H1 (cell line): ENCODE results near the gene C4orf33.

Experiments used
- MAFK ChIP-seq: IDR thresholded peaks from 2 replicates; pipeline ENCODE4 v1.6.1; 2012; ENCODE audit warnings: low read depth, mild to moderate bottlenecking, improper control_type of control experiment, low read length
- NANOG ChIP-seq: IDR thresholded peaks from 2 replicates; pipeline ENCODE4 v1.6.1; 2011; ENCODE audit warnings: low read length, low read depth, mild to moderate bottlenecking, inconsistent platforms; ENCODE audit not compliant: insufficient read depth, poor library complexity, severe bottlenecking
- POLR2AphosphoS5 ChIP-seq: IDR thresholded peaks from 2 replicates; pipeline ENCODE4 v1.6.1; 2011; ENCODE audit warnings: low read depth, low read length
- SAP30 ChIP-seq: fragments of 300-600 bp; sonication (generic); IDR thresholded peaks from 2 replicates; pipeline ENCODE4 v1.7.1; 2012; ENCODE audit warnings: low read length, moderate library complexity, mild to moderate bottlenecking, inconsistent platforms; ENCODE audit not compliant: insufficient read depth, insufficient replicate concordance
- TF ChIP-seq, protein P1 (sequence below), 3 experiments: IDR thresholded peaks; 1 replicate in 2 of 3; 2 replicates in 1 of 3; pipeline versions ENCODE4 v1.5.1 to v1.6.1; 2011; ENCODE audit warnings: low read length in 3 of 3, mild to moderate bottlenecking in 3 of 3, inconsistent platforms in 2 of 3, low read depth in 1 of 3, moderate library complexity in 1 of 3; ENCODE audit not compliant: insufficient read depth in 1 of 3; ENCODE audit errors: control extremely low read depth in 1 of 3
- TF ChIP-seq, protein P2 (sequence below): IDR thresholded peaks from 2 replicates; pipeline ENCODE4 v1.6.1; 2011; ENCODE audit warnings: low read length, improper control_type of control experiment

DNA sequence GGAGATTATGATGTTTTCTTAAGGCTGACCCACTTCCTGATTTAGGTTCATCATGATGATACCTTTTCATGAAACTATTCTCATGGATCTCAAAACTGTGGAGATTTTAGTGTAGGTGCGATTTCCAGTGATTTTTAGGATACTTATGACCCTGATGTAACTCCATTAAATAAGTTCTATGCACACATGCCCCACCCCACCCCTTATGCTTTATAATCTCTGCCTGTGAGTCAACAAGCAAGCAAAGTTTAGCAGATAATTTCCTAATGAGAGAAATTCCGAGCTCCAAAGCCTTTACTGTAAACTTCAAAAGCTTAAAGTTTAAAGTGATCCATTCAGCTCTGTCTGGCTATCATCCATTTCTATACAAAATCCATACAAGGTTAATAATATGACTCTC, 56.4 kb downstream of the C4orf33 start:
- TF ChIP-seq POLR2AphosphoS5 (no peak), NANOG (no peak), SAP30 (no peak), MAFK (no peak)
- TF ChIP-seq, protein P1, sequence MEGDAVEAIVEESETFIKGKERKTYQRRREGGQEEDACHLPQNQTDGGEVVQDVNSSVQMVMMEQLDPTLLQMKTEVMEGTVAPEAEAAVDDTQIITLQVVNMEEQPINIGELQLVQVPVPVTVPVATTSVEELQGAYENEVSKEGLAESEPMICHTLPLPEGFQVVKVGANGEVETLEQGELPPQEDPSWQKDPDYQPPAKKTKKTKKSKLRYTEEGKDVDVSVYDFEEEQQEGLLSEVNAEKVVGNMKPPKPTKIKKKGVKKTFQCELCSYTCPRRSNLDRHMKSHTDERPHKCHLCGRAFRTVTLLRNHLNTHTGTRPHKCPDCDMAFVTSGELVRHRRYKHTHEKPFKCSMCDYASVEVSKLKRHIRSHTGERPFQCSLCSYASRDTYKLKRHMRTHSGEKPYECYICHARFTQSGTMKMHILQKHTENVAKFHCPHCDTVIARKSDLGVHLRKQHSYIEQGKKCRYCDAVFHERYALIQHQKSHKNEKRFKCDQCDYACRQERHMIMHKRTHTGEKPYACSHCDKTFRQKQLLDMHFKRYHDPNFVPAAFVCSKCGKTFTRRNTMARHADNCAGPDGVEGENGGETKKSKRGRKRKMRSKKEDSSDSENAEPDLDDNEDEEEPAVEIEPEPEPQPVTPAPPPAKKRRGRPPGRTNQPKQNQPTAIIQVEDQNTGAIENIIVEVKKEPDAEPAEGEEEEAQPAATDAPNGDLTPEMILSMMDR (IDR thresholded peaks at IDR 0.05; ENCODE audit: control extremely low read depth in 1 of 3, insufficient read depth in 1 of 3, low read depth in 1 of 3, low read length in 3 of 3): no peak
- TF ChIP-seq, protein P2, sequence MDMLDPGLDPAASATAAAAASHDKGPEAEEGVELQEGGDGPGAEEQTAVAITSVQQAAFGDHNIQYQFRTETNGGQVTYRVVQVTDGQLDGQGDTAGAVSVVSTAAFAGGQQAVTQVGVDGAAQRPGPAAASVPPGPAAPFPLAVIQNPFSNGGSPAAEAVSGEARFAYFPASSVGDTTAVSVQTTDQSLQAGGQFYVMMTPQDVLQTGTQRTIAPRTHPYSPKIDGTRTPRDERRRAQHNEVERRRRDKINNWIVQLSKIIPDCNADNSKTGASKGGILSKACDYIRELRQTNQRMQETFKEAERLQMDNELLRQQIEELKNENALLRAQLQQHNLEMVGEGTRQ: no peak
